KBM-7 (cell line): Measurements from ENCODE around the gene KRTAP20-4.

Experiments
- DNase-seq: peaks from one replicate; pipeline ENCODE4 v3.0.0-alpha.2; 2015
- in situ Hi-C: fragments of 300-500 bp; cut with MboI; formaldehyde crosslinking; loops from 2 replicates; pipeline ENCODE4 v1.14.3; 2020; ENCODE audit warnings: low sequenced_read_pairs, low pct_unique_long_range_greater_than_20kb, mixed read lengths

KRTAP20-4 gene

DNA sequence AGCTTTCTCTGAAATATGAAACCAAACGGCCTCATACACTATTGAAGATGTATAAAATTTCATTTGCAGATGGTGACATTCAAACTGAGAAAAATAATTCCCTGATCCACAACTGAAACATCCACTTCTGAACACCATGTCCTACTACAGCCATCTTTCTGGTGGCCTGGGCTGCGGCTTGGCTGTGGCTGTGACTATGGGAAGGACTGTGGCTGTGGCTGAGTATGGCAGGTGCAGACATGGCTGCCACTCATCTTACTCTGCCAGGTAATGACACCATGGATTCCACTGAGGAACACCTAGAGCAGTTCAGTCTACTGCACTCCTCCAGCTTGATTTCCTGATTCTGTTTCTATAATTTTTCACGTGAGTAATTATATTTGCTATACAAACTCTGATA lies at the start of gene KRTAP20-4:
KRTAP20-4 (plus strand) TSS at position 106 of the 400 bp plus-strand sequence.
- DNase-seq: no peak
- in situ Hi-C loops: no loop called here

DNA sequence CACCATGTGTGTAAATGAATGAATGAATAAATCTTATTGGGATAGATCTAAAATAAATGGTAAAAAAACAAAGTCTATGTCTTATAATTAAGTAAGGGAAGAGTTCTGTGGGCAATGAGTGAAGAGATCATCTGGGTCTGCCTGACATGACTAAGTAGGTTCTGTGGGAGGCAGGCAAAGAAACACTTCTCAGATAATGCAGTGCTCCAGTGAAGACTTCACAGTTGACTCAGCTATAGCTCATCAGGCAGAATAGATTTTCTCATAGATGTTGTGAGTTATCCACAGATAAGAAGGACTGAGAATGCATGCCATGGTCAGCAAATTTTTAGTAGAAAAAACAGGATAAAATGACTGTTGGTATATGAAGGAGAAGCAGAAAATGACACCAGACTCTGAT lies 42.7 kb upstream of the KRTAP20-4 start:
- in situ Hi-C loops: no loop called here
- DNase-seq: no peak

DNA sequence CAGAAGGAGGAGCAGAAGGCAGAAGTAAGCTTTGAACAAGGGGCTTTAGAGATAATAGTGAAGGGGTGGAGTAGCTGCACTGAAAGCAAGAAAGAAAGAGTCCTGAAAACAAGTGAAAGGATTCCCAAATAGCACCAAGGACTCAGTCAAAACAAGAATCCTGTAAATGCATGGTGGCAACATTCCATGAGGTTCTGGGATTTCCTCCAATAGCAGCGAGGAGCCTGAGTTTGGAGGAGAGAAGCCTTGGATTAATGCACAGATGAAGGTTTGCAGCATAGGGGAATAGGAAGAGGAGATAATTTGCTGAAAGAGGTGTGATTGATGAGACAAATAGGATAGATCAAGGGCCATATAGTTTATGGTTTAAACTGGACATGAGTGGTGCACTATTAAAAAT lies 41.1 kb upstream of the KRTAP20-4 start:
- no peak for DNase-seq
- in situ Hi-C loops: no loop called here

DNA sequence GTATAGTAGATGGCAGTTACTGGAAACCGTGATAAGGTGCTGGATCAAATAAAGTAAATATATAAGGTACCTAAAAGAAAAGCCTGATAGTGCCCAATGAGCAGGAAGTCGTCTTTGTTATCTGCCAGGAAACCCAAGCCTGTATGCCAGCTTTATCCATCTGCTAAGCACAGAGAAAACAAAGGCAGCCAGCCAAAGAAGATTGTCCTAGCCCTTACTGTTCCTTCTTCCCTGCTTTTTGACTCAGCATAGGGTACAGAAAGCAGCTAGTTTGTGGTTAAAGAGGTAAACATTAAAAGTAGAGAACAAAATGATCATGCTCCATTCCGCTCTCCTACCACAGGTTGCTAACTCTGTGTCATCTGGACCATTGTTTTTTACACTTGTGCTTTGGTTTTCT lies 40.3 kb upstream of the KRTAP20-4 start:
- in situ Hi-C loops: no loop called here

DNA sequence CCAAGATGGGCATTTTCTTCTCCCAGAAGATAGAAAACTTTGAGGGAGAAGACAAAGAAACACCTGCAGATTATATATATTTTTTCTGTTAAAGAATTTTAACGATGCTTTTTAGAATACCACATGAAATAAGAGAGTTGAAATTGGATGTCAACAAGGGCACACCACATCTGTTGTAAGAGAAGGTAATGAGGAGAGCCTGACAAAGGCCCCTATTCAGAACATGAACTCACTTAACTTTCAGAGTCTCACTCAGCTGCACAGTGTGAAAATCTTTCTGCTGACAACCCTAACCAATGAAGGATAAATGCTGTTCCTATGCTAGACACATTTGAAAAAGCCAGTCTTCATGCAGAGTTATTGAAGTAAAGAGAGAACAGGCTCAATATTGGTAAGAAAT lies 37.6 kb upstream of the KRTAP20-4 start:
- in situ Hi-C loops: no loop called here
- DNase-seq: no peak

More for the DNA sequence above, 40.3 kb upstream of the KRTAP20-4 start:
- DNase-seq: no peak

DNA sequence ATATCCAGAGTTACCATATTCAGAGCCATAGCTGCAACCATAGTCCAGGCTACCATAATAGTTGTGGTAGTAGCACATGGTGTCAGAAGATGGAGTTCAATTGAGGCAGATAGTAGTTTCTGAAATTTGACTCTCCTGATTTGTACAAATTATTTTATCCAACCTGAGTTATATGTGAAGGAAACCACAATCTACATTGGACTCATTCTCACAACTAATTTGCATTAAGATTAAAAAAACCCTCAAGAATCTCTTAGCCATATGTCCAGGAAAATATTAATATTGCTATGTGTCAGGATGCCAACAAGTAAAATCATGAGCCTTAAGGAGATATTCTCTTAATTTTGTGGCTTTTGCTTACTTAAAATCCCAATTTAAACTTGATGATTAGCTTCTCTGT lies 30.1 kb upstream of the KRTAP20-4 start, which contains the start of gene KRTAP22-2:
KRTAP22-2 (minus strand) TSS at position 101 of the 400 bp plus-strand sequence.
- in situ Hi-C loops: no loop called here
- no peak for DNase-seq

GRCh38 chr21:30592140-30592539 lies 28.3 kb upstream of the KRTAP20-4 start, which contains the start of gene KRTAP6-3:
KRTAP6-3 (plus strand) TSS chr21:30592440; CDS start chr21:30592446, 6 bp downstream.
- in situ Hi-C loops: no loop called here
- no peak for DNase-seq

GRCh38 chr21:30598802-30599201 lies 21.6 kb upstream of the KRTAP20-4 start, which contains the start of gene KRTAP6-2:
KRTAP6-2 (minus strand) TSS chr21:30598902; CDS start chr21:30598874, 28 bp downstream.
- in situ Hi-C loops: no loop called here

GRCh38 chr21:30600787-30601186 lies 19.6 kb upstream of the KRTAP20-4 start, which contains the start of gene KRTAP22-1:
KRTAP22-1 (plus strand) TSS chr21:30601087.
- in situ Hi-C loops: no loop called here
- DNase-seq: no peak

More at GRCh38 chr21:30598802-30599201, 21.6 kb upstream of the KRTAP20-4 start, which contains the start of gene KRTAP6-2:
- DNase-seq: no peak

GRCh38 chr21:30605968-30606367 lies 14.5 kb upstream of the KRTAP20-4 start:
- no peak for DNase-seq
- in situ Hi-C loops: no loop called here

- DNase-seq: no peak
- in situ Hi-C loops: no loop called here
Observed at GRCh38 chr21:30612132-30612531, 8.3 kb upstream of the KRTAP20-4 start.

DNA sequence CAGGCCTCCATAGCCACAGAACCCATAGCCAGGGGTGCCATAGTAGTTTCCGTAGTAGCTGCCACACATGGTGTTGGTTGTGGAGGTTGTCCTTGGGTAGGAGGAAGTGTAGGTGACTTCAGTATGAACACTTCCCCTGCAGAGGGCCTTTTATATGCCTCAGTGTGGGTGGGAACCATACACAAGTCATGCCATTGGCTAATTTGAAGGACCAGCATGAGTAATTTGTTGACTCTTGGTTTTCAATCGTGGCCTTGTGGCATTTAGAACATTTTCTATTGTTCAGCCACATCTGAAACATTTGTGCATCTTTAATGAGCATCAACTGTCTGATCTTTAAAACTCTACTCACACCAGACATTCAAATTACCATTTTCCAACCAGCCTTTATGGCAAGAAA lies 6.6 kb upstream of the KRTAP20-4 start, which contains the start of gene KRTAP6-1:
KRTAP6-1 (minus strand) TSS at position 95 of the 400 bp plus-strand sequence; CDS start at position 69, 26 bp downstream.
- DNase-seq: no peak
- in situ Hi-C loops: no loop called here

GRCh38 chr21:30615199-30615598 lies 5.2 kb upstream of the KRTAP20-4 start:
- in situ Hi-C loops: no loop called here
- no peak for DNase-seq

- in situ Hi-C loops: no loop called here
- DNase-seq: no peak
Observed at GRCh38 chr21:30616125-30616524, 4.3 kb upstream of the KRTAP20-4 start, which contains the start of gene KRTAP20-1. KRTAP20-1 (plus strand) TSS chr21:30616425; CDS start chr21:30616455, 30 bp downstream.

GRCh38 chr21:30620080-30620479 lies 347 bp upstream of the KRTAP20-4 start:
- DNase-seq: no peak
- in situ Hi-C loops: no loop called here

DNA sequence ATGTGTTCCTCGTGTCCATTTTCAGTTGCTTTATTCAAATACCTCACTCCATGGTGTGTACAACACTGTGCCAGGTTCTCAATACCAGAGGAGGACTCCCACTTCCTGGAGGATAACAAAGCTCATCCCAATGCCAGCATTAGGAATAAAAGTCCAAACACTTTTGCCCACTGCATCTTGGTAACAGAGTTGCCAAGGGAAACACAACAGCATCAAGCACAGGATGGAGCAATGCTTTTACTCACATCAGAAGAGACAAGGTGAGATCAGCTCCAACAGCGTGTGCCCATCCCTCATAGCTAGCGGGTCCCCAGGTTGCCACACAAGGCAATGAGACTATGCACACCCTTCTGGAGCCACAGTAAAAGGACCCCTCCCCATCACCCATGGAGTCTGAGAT lies 2.9 kb downstream of the KRTAP20-4 start:
- DNase-seq: no peak
- in situ Hi-C loops: no loop called here

- no peak for DNase-seq
- in situ Hi-C loops: no loop called here
Observed at GRCh38 chr21:30625449-30626165, 5.2 kb downstream of the KRTAP20-4 start.

- DNase-seq: no peak
- in situ Hi-C loops: no loop called here
Observed at GRCh38 chr21:30628109-30628508, 7.7 kb downstream of the KRTAP20-4 start.

- no peak for DNase-seq
- in situ Hi-C loops: no loop called here
Observed at GRCh38 chr21:30629200-30629599, 8.8 kb downstream of the KRTAP20-4 start.

GRCh38 chr21:30634906-30635305 lies 14.5 kb downstream of the KRTAP20-4 start, which contains the start of gene KRTAP20-2:
KRTAP20-2 (plus strand) TSS chr21:30635206; CDS start chr21:30635264, 58 bp downstream.
- no peak for DNase-seq
- in situ Hi-C loops: no loop called here
